ENCODE measurements around the gene NRDE2. TPM values are rescaled to one million over a fixed set of nuclear protein-coding genes. Genes with fewer than 3 reads are reported as not detected.

The NRDE2 gene
- total and polyA plus RNA-seq, 2 experiments from 2014 or later: 20.0 to 21.9 TPM

DNA sequence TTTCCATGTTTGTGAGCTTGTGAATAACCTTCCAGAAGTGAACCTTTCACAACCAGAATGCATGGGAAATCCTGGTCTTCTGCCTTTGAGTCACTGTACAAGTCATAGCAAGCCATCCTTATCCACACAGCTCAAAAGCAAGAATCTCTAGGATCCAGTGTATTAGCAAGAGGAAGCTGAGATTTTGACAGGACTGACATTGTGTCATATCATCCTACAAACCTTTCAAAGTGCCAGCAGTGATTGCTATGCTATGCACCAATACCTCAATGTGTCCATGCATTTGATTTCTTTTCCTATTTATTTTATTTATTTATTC is 13.5 kb upstream of the NRDE2 start:
- H4K20me1 ChIP-seq (ENCODE audit: insufficient read depth, poor library complexity, severe bottlenecking): no peaks in the 10 kb centered on the region
- no peaks in the 10 kb centered on the region for H3K36me3 ChIP-seq (replicated peaks; ENCODE audit: insufficient read depth, low read depth)
- DNase-seq (ENCODE audit: low spot score): no peak
- H3K4me3 ChIP-seq: no peak overlapping the region
- no peaks in the 10 kb centered on the region for H3K9me2 ChIP-seq (replicated peaks; ENCODE audit: insufficient read depth)
- no peak for TF ChIP-seq CTCF (IDR thresholded peaks at IDR 0.05; ENCODE audit: poor library complexity)
- no peak for TF ChIP-seq EZH2 (IDR thresholded peaks at IDR 0.05; ENCODE audit: borderline replicate concordance)
- no peak for TF ChIP-seq EZH2phosphoT487 (IDR thresholded peaks at IDR 0.05; ENCODE audit: low read depth, severe bottlenecking, unreplicated experiment)
- H3K79me2 ChIP-seq: no peaks in the 10 kb centered on the region
- H2AFZ ChIP-seq: no peak overlapping the region
- no peaks in the 10 kb centered on the region for H3K27me3 ChIP-seq
- H3K4me2 ChIP-seq: no peak overlapping the region
- no peak overlapping the region for H3K27ac ChIP-seq
- no peaks in the 10 kb centered on the region for H3K4me1 ChIP-seq (ENCODE audit: insufficient read depth)
- no peaks in the 10 kb centered on the region for H3K9me3 ChIP-seq (ENCODE audit: low read depth)

DNA sequence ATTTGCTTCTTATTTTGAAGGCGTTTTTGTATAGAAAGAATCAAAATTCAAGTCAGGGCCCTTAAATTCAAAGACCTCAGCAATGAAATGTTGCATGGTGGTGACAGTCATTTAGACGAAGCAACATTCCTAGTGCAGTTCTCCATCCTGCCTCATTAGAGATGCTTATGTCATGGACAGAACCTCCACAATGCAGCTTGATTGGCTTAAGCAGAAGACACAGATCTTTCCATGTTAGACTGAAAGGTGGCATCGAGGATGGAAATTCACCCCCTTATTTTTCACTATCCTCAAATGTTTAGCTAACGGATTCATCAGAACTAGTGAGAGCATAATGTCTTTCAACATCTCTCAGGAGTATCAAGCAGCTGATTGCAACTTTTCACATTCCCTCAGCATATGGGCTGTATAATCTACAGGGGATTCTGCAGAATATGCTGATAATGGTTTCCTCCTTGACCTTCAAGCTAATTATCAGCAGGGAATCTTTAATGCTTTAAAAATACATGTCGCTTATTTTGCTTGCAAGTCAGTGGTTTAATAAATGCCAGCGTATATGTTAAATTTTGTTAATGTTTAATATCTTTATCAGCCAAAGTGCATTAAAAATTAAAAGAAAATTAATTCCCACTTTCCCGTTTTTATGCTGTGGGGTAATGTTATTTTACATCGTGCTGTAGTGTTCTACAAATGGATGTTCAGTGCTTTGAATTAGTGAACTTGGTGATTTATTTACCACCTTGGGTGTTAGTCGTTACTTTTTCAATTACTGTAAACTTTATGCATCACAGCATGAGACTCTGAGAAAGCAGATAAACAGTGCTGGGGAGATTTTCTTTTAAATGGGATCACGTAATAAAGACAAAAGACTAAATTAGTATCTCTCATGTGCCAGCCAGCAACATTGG is 12.8 kb upstream of the NRDE2 start:
- Histone ChIP-seq H3K4me1 (ENCODE audit: insufficient read depth) (no peaks in the 10 kb centered on the region), H4K20me1 (ENCODE audit: insufficient read depth, poor library complexity, severe bottlenecking) (no peaks in the 10 kb centered on the region), H3K9me2 (replicated peaks; ENCODE audit: insufficient read depth) (no peaks in the 10 kb centered on the region), H3K4me2 (no peak overlapping the region), H3K27ac (no peak overlapping the region), H3K4me3 (no peak overlapping the region), H3K36me3 (replicated peaks; ENCODE audit: insufficient read depth, low read depth) (no peaks in the 10 kb centered on the region), H3K9me3 (ENCODE audit: low read depth) (no peaks in the 10 kb centered on the region), H2AFZ (no peak overlapping the region), H3K27me3 (no peaks in the 10 kb centered on the region), H3K79me2 (no peaks in the 10 kb centered on the region)
- WGBS (ENCODE audit: low lambda C conversion rate, missing lambda C conversion rate): 70% methylated on average over 10 of the region's 10 CpGs
- TF ChIP-seq EZH2phosphoT487 (IDR thresholded peaks at IDR 0.05; ENCODE audit: low read depth, severe bottlenecking, unreplicated experiment) (no peak), EZH2 (IDR thresholded peaks at IDR 0.05; ENCODE audit: borderline replicate concordance) (no peak), CTCF (IDR thresholded peaks at IDR 0.05; ENCODE audit: poor library complexity) (no peak)
- DNase-seq (ENCODE audit: low spot score): no peak

GRCh38 chr14:90342327-90342726 is 10.6 kb upstream of the NRDE2 start:
- Histone ChIP-seq H3K27me3 (no peaks in the 10 kb centered on the region), H2AFZ (no peak overlapping the region), H4K20me1 (ENCODE audit: insufficient read depth, poor library complexity, severe bottlenecking) (no peaks in the 10 kb centered on the region), H3K4me2 (no peak overlapping the region), H3K27ac (no peak overlapping the region), H3K9me2 (replicated peaks; ENCODE audit: insufficient read depth) (no peaks in the 10 kb centered on the region), H3K9me3 (ENCODE audit: low read depth) (no peaks in the 10 kb centered on the region), H3K4me3 (no peak overlapping the region), H3K79me2 (no peaks in the 10 kb centered on the region), H3K4me1 (ENCODE audit: insufficient read depth) (peaks cover 5% of the 10 kb centered on the region), H3K36me3 (replicated peaks; ENCODE audit: insufficient read depth, low read depth) (no peaks in the 10 kb centered on the region)
- DNase-seq (ENCODE audit: low spot score): no peak
- TF ChIP-seq EZH2 (IDR thresholded peaks at IDR 0.05; ENCODE audit: borderline replicate concordance): no peak
- no peak for TF ChIP-seq CTCF (IDR thresholded peaks at IDR 0.05; ENCODE audit: poor library complexity)
- TF ChIP-seq EZH2phosphoT487 (IDR thresholded peaks at IDR 0.05; ENCODE audit: low read depth, severe bottlenecking, unreplicated experiment): no peak
- 69% methylated on average over 4 of the region's 4 CpGs for WGBS (ENCODE audit: low lambda C conversion rate, missing lambda C conversion rate)

Data from hepatocyte (in vitro differentiated cells).